Islet precursor cell (in vitro differentiated cells): ENCODE measurements around the gene MED29.

Source experiments
- DNase-seq: peaks from one replicate; pipeline ENCODE4 v3.0.0-alpha.2; 2018

MED29 gene

GRCh38 chr19:39399668-39400050 is 8.5 kb downstream of the MED29 start:
- no peak for DNase-seq

GRCh38 chr19:39400061-39400460 is 8.9 kb downstream of the MED29 start:
- DNase-seq, result no peak

- DNase-seq, result no peak
These were observed 9.9 kb downstream of the MED29 start for GRCh38 chr19:39401070-39401548.

GRCh38 chr19:39401549-39402345 is 10.6 kb downstream of the MED29 start:
- peak; percentile 84 for DNase-seq

GRCh38 chr19:39402346-39403300 is 11.4 kb downstream of the MED29 start:
- DNase-seq, result peak; percentile 92

GRCh38 chr19:39403331-39404312 is 12.4 kb downstream of the MED29 start:
- peak; percentile 96 for DNase-seq

GRCh38 chr19:39405261-39405957 is 14.2 kb downstream of the MED29 start:
- no peak for DNase-seq

- DNase-seq, result no peak
These were observed 14.9 kb downstream of the MED29 start for GRCh38 chr19:39405958-39406655.

- DNase-seq, result peak; percentile 93
These were observed 15.7 kb downstream of the MED29 start, which contains the start of gene ZFP36 for GRCh38 chr19:39406656-39407409. ZFP36 (plus strand) TSS chr19:39406847; CDS start chr19:39406905, 58 bp downstream.

GRCh38 chr19:39407410-39407659 is 16.2 kb downstream of the MED29 start:
- DNase-seq, result no peak

GRCh38 chr19:39407660-39408391 is 16.6 kb downstream of the MED29 start:
- DNase-seq, result peak; percentile 68

- no peak for DNase-seq
These were observed 17.4 kb downstream of the MED29 start for GRCh38 chr19:39408392-39409207.

GRCh38 chr19:39409208-39410016 is 18.2 kb downstream of the MED29 start:
- peak; percentile 94 for DNase-seq

- DNase-seq, result peak; percentile 79
These were observed 19.0 kb downstream of the MED29 start for GRCh38 chr19:39410017-39410830.

GRCh38 chr19:39410831-39411080 is 19.6 kb downstream of the MED29 start:
- DNase-seq, result no peak

- no peak for DNase-seq
These were observed 20.1 kb downstream of the MED29 start for GRCh38 chr19:39411081-39411831.

GRCh38 chr19:39411832-39412099 is 20.6 kb downstream of the MED29 start:
- DNase-seq, result peak; percentile 90
